Measurements from ENCODE around the gene PPIF. TPM values are rescaled to one million over a fixed set of nuclear protein-coding genes. Genes with fewer than 3 reads are reported as not detected.

PPIF gene
- total RNA-seq, 1 experiment from 2014 or later: 80.9 TPM

DNA sequence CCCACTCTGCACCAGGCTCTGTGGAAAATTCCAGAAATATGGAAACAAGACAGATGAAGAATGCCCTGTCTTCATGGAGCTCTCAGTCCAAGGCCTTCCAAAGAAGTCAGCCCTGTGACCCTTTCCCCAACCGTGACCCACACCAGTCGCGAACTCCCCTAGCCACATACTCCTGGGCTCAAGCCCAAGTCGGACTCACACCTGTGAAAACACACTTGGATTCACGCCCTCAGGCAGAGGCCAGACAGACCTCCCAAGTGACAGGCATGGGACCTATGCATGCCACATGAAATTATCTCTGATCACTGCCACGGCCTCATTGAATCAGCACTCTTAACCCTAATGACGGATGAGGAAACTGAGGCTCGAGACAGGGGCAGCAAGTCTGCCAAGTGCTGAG is 55.7 kb downstream of the PPIF start (continued):
- TF ChIP-seq, protein P1, sequence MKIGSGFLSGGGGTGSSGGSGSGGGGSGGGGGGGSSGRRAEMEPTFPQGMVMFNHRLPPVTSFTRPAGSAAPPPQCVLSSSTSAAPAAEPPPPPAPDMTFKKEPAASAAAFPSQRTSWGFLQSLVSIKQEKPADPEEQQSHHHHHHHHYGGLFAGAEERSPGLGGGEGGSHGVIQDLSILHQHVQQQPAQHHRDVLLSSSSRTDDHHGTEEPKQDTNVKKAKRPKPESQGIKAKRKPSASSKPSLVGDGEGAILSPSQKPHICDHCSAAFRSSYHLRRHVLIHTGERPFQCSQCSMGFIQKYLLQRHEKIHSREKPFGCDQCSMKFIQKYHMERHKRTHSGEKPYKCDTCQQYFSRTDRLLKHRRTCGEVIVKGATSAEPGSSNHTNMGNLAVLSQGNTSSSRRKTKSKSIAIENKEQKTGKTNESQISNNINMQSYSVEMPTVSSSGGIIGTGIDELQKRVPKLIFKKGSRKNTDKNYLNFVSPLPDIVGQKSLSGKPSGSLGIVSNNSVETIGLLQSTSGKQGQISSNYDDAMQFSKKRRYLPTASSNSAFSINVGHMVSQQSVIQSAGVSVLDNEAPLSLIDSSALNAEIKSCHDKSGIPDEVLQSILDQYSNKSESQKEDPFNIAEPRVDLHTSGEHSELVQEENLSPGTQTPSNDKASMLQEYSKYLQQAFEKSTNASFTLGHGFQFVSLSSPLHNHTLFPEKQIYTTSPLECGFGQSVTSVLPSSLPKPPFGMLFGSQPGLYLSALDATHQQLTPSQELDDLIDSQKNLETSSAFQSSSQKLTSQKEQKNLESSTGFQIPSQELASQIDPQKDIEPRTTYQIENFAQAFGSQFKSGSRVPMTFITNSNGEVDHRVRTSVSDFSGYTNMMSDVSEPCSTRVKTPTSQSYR (CRISPR knock-in tag; IDR thresholded peaks at IDR 0.05): no peak
- TF ChIP-seq ZNF232 (CRISPR knock-in tag; IDR thresholded peaks at IDR 0.05): no peak
- no peak for TF ChIP-seq RORB (CRISPR knock-in tag; IDR thresholded peaks at IDR 0.05)
- TF ChIP-seq, protein P2, sequence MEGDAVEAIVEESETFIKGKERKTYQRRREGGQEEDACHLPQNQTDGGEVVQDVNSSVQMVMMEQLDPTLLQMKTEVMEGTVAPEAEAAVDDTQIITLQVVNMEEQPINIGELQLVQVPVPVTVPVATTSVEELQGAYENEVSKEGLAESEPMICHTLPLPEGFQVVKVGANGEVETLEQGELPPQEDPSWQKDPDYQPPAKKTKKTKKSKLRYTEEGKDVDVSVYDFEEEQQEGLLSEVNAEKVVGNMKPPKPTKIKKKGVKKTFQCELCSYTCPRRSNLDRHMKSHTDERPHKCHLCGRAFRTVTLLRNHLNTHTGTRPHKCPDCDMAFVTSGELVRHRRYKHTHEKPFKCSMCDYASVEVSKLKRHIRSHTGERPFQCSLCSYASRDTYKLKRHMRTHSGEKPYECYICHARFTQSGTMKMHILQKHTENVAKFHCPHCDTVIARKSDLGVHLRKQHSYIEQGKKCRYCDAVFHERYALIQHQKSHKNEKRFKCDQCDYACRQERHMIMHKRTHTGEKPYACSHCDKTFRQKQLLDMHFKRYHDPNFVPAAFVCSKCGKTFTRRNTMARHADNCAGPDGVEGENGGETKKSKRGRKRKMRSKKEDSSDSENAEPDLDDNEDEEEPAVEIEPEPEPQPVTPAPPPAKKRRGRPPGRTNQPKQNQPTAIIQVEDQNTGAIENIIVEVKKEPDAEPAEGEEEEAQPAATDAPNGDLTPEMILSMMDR (IDR thresholded peaks at IDR 0.05): no peak
- no peak for TF ChIP-seq NR3C1 (CRISPR knock-in tag; conservative IDR thresholded peaks at IDR 0.05; ENCODE audit: low read depth)

DNA sequence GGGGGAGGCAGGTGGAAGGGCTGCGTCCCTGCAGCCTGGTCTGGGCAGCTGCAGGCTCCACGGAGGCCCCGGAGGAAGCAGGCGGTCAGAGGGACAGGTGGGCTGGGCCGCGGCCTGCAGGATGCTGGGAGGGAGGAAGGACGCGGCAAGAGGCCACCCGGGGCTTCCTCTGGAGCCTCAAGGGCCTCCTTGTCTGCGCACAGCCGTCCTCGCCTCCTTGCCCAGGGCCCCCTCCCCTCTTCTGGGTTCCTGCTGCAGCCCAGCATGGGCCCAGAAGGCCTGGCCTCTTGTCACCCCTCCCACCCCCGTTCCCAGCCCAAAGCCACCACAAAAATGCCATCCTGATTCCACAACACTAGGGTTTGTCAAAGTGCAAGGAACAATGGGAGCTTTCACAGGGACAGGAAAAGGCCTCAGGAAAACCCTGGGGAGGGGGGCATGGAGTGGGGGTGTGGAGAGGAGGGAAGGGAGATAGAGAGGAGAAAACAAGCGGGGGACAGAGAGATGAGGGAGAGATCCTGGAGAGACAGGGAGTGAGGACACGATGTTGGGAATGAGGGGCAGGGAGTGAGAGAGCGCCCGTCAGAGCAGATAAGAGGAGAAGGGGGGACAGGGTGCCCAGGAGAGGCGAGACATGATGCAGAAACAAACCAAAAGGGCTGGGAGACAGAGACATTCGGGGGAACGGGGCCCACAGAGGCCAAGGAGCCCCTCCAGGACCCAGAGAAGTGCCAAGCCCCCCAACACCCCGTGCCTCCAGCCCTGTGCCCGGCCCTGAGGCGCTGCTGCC is 56.4 kb downstream of the PPIF start:
- ChIA-PET CTCF (interaction anchor here (0.9 to 4.0 kb wide), 4 partner anchors 29 to 64 kb away, joined by 3 to 15 read pairs (median 6); no protein-coding TSS in a partner anchor), POLR2A (interaction anchor here (0.6 to 1.4 kb wide), 4 partner anchors 20 to 268 kb away, joined by 3 to 5 read pairs (median 4); no protein-coding TSS in a partner anchor)
- Mint-ChIP-seq H3K4me1 (peaks cover 51% of the 10 kb centered on the region), H3K27ac (no peak overlapping the region), H3K36me3 (no peaks in the 10 kb centered on the region), H3K4me3 (peak overlapping the region; percentile 65), H3K9me3 (no peaks in the 10 kb centered on the region), H3K27me3 (ENCODE audit: low read depth) (peaks cover 6% of the 10 kb centered on the region; the same call in 1 of the 2 replicates)
- TF ChIP-seq SOX15 (CRISPR knock-in tag; IDR thresholded peaks at IDR 0.05): no peak
- TF ChIP-seq NFYB (CRISPR knock-in tag; conservative IDR thresholded peaks at IDR 0.05; ENCODE audit: low read depth): no peak
- no peak for TF ChIP-seq SMAD3 (CRISPR knock-in tag; IDR thresholded peaks at IDR 0.05; ENCODE audit: borderline replicate concordance)
- no peak for TF ChIP-seq SMAD4 (CRISPR knock-in tag; IDR thresholded peaks at IDR 0.05)
- DNase-seq (ENCODE audit: low spot score): peak; percentile 37
- peak; percentile 13 for ATAC-seq

DNA sequence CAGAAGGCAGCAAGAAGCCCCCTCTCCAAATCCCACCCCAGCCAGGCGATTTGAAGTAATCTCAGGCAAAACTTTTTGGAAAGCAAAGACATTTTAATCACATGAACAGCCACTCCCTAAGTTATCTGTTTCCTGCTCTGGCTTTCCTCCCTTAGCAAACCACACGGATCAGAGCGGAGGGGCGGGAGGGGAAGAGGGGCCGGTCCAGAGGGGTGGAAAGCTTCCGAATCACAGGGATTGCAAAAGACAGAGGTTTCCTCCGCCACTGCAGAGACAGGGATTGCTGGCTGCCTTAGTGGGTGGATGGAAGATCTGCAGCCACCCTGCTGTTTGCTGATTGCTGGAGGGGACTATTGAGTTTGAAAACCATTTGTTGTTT is 57.0 kb downstream of the PPIF start:
- Mint-ChIP-seq H3K27me3 (ENCODE audit: low read depth) (peaks cover 6% of the 10 kb centered on the region; the same call in 1 of the 2 replicates), H3K4me3 (peak overlapping the region; percentile 65), H3K9me3 (no peaks in the 10 kb centered on the region), H3K4me1 (peaks cover 48% of the 10 kb centered on the region), H3K36me3 (no peaks in the 10 kb centered on the region), H3K27ac (no peak overlapping the region)
- POLR2A ChIA-PET: interaction anchor here (0.6 to 1.4 kb wide), 2 partner anchors 19 to 40 kb away, joined by 4 to 5 read pairs; no protein-coding TSS in a partner anchor
- ATAC-seq: peak; percentile 32
- peak; percentile 40 for DNase-seq (ENCODE audit: low spot score)
- TF ChIP-seq, protein P1 (CRISPR knock-in tag; IDR thresholded peaks at IDR 0.05): no peak
- TF ChIP-seq, protein P3, sequence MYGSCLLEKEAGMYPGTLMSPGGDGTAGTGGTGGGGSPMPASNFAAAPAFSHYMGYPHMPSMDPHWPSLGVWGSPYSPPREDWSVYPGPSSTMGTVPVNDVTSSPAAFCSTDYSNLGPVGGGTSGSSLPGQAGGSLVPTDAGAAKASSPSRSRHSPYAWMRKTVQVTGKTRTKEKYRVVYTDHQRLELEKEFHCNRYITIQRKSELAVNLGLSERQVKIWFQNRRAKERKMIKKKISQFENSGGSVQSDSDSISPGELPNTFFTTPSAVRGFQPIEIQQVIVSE (CRISPR knock-in tag; IDR thresholded peaks at IDR 0.05; ENCODE audit: borderline replicate concordance): no peak
- TF ChIP-seq GABPB1 (CRISPR knock-in tag; IDR thresholded peaks at IDR 0.05) (no peak), ZNF263 (CRISPR knock-in tag; IDR thresholded peaks at IDR 0.05; ENCODE audit: low read depth) (no peak), NFYB (CRISPR knock-in tag; conservative IDR thresholded peaks at IDR 0.05; ENCODE audit: low read depth) (no peak)
- TF ChIP-seq, protein P4, sequence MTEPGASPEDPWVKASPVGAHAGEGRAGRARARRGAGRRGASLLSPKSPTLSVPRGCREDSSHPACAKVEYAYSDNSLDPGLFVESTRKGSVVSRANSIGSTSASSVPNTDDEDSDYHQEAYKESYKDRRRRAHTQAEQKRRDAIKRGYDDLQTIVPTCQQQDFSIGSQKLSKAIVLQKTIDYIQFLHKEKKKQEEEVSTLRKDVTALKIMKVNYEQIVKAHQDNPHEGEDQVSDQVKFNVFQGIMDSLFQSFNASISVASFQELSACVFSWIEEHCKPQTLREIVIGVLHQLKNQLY (CRISPR knock-in tag; IDR thresholded peaks at IDR 0.05): no peak
- CTCF ChIA-PET: interaction anchor here (0.9 to 4.0 kb wide), 7 partner anchors 29 to 83 kb away, joined by 3 to 15 read pairs (median 4); partner anchors contain the start of gene ZCCHC24

All from WTC11 (cell line).